ENCODE results near the gene EML3. TPM values are rescaled to one million over a fixed set of nuclear protein-coding genes. Genes with fewer than 3 reads are reported as not detected.
"Not testable (repeated sequence)": the region's sequence is repeated elsewhere in the genome, so short reads cannot be mapped to it uniquely, and the experiment has no call there.

EML3 gene
- total RNA-seq, 1 experiment from 2014 or later = 21.7 TPM

GRCh38 chr11:62573592-62574362, 38.8 kb downstream of the EML3 start, which contains the start of gene EEF1G:
TSS of gene EEF1G (minus strand) at chr11:62573891. CDS start at chr11:62573842, 49 bp downstream.
- peak; percentile 100 for DNase-seq (ENCODE audit: low read depth)

DNA sequence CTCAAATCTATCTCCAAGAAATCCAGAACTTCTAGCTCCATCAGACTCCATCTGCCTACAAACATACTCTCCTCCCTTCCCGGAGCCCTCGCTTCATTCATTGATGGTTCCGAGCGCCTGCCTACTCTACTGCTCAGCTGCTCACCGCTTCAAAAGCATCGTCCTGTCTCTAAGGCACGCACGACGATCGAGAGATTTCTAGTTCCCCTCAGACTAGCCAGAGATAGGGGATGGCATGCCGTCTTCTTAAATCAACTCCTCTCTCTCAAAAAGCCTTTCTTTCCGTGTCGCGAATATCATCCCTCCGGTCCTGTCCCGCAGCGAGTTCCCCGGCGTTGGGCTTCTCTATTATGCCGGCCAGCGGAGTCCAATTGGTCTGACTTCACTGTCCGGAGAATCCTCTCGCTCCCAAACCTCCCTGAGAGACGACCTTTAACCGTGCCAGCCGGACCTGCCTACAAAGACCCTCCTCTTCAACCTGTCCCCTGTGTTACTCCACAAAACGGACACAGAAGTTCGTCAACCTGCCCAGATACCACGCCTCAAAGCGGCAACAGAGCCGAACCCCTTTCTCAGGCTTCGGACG, 39.5 kb downstream of the EML3 start:
- peak; percentile 36 for DNase-seq (ENCODE audit: low read depth)

DNA sequence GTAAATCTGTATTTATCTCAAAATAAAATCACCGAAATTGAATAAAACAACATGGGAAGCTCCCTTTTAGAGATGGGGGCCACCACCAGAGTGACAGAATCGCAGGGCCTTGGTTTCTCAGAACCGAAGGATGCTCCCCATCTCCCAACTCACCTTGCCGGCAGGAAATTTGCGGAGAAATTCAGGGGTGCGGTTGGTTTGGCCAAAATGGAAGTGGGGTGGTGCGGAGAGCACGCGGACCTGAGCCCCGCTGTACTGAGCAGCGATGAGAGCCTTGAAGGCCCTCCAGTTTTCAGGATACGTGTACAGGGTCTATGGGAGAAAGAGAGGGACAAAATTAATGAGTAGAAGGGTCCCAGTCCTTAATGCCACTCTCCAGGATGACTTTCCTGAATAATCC, 40.1 kb downstream of the EML3 start:
- DNase-seq (ENCODE audit: low read depth) = no peak

DNA sequence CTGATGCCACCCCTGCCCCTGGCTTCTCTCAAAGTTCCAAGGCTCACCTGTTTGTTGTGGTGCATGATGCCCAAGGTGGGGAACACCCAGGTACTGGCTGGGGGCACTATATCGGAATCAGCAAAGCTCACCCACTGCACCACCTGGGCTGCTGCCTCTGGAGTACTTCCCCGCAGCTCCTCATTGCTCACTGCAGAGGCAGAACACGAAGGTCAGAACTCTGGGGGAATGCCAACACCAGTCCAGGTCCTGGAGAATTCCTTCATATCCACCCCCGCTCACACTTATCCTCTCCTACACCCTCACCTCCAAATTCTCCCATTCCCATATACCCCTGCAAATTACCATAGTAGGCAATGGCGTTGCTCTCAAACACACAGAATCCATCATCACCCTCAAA, 41.1 kb downstream of the EML3 start:
- DNase-seq (ENCODE audit: low read depth) = not testable (repeated sequence)

- DNase-seq (ENCODE audit: low read depth) = not testable (repeated sequence)
Measured at GRCh38 chr11:62570903-62571302, 41.7 kb downstream of the EML3 start.

DNA sequence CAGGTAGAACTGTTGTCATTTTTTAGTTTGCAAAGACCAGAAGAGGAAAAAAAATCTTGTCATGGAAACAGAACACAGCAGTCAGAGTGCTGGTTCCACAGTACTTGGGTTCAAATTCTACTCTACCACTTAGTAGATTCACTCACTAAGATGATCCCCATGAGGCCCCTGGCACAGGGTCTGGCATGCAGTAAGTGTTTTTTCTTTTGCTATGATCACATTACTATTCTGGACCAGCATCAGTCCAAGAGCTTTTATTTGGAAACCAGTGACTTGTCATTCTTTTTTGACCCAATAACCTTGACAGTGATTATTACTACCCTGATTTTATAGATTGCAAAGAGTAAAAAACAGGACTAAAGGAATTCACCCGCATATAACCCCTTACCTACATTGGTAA, 43.0 kb downstream of the EML3 start:
- DNase-seq (ENCODE audit: low read depth) = no peak

DNA sequence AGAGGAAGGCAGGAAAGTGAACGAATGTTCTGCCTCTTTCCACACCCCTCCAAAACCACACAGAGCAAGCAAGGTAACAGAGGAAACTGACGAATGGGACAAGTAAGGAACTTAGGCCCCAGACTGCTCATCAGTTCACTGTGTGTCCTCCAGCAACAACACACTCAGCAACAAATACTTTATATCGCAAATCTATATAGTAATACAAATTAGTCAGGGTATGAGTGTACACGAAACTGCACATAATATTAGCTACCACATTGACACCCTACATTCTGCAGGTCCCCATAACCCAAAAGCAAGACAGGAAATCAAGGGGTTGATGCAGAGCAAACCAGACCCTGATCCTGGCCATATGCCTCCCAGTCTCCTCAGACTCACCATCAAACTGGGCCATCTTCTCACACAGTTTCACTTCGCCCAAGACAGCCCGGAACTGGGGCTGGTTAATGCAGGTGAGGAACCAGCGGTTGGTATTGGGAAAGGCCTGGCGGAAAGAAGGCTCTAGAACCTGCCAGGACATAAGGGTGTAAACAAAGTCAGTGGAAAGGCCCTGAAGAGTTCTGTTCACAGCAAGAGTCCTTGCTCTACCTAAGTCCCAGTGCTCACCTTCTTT, 45.4 kb downstream of the EML3 start:
- DNase-seq (ENCODE audit: low read depth) = no peak

DNA sequence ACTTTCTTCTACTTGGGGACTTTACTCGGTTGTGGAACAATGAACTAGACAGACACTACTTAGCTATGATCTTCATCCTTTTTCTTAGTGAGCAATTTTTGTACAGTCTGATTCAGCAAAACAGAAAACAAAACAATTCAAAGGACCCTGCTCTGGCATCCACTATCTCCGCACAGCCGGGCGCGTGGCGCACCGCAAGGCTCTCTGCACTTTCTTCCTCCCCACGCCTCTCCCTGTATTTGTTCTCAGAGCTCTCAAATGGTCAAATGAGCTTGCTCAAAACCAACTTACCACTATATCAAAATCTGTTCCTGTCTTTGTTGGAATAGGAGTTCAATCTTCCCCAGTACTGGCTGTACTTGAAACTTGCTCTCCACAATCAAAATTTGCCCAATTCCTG, 46.3 kb downstream of the EML3 start:
- DNase-seq (ENCODE audit: low read depth) = no peak

- no peak for DNase-seq (ENCODE audit: low read depth)
Measured at GRCh38 chr11:62565100-62565802, 47.3 kb downstream of the EML3 start.

GRCh38 chr11:62561677-62562230, 50.8 kb downstream of the EML3 start:
- not testable (repeated sequence) for DNase-seq (ENCODE audit: low read depth)

DNA sequence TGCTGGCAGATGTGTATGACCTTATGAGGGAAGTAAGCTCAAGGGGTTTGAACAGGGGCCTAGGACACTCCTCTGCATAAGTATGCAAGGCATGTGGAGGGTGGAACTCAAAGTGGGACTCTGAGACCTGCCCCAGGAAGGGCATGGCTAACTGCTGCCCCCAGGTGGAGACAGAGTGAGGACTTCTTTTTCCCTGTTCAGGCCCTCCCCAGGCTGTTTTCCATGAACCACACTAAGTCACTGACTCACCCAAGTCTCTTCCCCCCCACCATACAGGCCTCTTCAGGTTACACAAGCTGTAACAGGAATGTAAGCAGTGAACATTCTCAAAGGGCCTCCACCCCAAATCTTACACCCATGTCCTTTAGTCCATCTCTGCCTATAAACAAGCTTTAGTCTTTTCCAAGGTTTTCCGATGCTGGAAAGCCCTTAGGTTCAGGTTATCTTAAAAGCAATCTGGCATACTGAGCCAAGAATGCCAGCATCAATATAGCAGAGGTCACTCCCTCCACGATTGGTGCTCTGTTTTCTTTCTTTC, 51.9 kb downstream of the EML3 start:
- peak; percentile 99 for DNase-seq (ENCODE audit: low read depth)

DNA sequence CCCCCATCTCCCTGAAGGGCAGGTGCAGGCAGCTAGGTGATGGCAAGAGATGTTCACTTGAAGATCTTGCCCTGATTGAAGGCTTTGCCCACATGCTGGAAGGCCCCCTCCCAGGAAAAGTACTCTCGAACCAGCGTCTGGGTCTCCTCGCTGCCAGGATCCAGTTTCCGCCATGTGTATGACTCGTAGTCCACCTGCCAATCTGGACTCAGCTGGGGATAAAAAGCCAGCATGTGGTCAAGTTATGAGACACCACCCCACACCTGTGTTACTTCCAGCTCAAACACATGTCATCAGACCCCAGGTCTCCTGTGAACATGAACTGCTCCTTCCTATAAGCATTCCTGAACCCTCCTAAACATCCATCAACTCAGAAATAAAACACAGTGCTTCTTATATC, 52.9 kb downstream of the EML3 start:
- not testable (repeated sequence) for DNase-seq (ENCODE audit: low read depth)

- no peak for DNase-seq (ENCODE audit: low read depth)
Measured at GRCh38 chr11:62559204-62559603, 53.4 kb downstream of the EML3 start.

GRCh38 chr11:62558669-62559068, 53.9 kb downstream of the EML3 start:
- no peak for DNase-seq (ENCODE audit: low read depth)

- DNase-seq (ENCODE audit: low read depth) = peak; percentile 69
Measured at GRCh38 chr11:62556875-62557631, 55.5 kb downstream of the EML3 start.

- DNase-seq (ENCODE audit: low read depth) = peak; percentile 98
Measured at GRCh38 chr11:62556108-62556874, 56.3 kb downstream of the EML3 start.

- DNase-seq (ENCODE audit: low read depth) = peak; percentile 65
Measured at GRCh38 chr11:62555464-62556107, 57.0 kb downstream of the EML3 start.

- peak; percentile 33 for DNase-seq (ENCODE audit: low read depth)
Measured at GRCh38 chr11:62554387-62555167, 58.0 kb downstream of the EML3 start.

DNA sequence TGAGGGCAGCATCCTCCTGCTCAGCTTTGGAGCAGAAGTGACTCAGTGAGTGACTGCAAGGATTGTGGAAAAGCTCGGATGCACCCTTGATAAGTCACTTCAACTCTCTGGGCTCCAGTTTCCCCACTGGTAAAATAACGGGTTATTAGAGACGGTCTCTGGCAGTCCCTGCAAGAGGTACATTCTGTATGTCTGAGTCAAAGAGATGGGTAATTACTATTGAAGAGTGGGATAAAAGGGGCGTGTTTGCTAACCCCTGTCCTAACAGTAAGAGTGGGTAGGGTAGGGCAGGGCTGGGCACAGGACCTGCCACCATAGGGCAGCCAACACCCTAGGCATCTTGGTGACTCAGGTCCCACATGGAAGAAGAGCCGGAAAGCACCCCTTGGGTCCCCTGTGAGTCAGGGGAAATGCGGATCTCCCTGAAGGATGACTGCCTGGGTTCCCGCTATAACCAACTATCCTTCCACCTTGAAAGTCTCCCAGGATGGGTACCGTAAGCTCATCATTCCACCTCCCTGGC, 58.7 kb downstream of the EML3 start:
- DNase-seq (ENCODE audit: low read depth) = peak; percentile 95
